ENCODE data around the gene COL4A2.

COL4A2 gene

GRCh38 chr13:110405597-110406450, 98.7 kb downstream of the COL4A2 start:
- no peak for DNase-seq

GRCh38 chr13:110407021-110407420, 99.9 kb downstream of the COL4A2 start:
- no peak for DNase-seq

- DNase-seq, result no peak
Observed at GRCh38 chr13:110407531-110407930, 100.4 kb downstream of the COL4A2 start.

GRCh38 chr13:110408286-110408685, 101.2 kb downstream of the COL4A2 start:
- DNase-seq, result no peak

- DNase-seq, result no peak
Observed at GRCh38 chr13:110409581-110409992, 102.5 kb downstream of the COL4A2 start.

- no peak for DNase-seq
Observed at GRCh38 chr13:110410000-110410399, 102.9 kb downstream of the COL4A2 start.

- no peak for DNase-seq
Observed at GRCh38 chr13:110410936-110411687, 104.0 kb downstream of the COL4A2 start.

GRCh38 chr13:110411688-110412059, 104.6 kb downstream of the COL4A2 start:
- DNase-seq, result no peak

GRCh38 chr13:110412132-110412914, 105.2 kb downstream of the COL4A2 start:
- peak; percentile 55 for DNase-seq

GRCh38 chr13:110413016-110413675, 106.1 kb downstream of the COL4A2 start:
- no peak for DNase-seq

- no peak for DNase-seq
Observed at GRCh38 chr13:110413676-110414040, 106.6 kb downstream of the COL4A2 start.

GRCh38 chr13:110414283-110414682, 107.2 kb downstream of the COL4A2 start:
- DNase-seq, result no peak

- no peak for DNase-seq
Observed at GRCh38 chr13:110414931-110415330, 107.8 kb downstream of the COL4A2 start.

GRCh38 chr13:110415669-110416068, 108.6 kb downstream of the COL4A2 start:
- no peak for DNase-seq

GRCh38 chr13:110416131-110417025, 109.3 kb downstream of the COL4A2 start:
- no peak for DNase-seq

- DNase-seq, result no peak
Observed at GRCh38 chr13:110418944-110419343, 111.9 kb downstream of the COL4A2 start.

GRCh38 chr13:110419381-110419791, 112.3 kb downstream of the COL4A2 start:
- DNase-seq, result no peak

- no peak for DNase-seq
Observed at GRCh38 chr13:110419946-110420345, 112.9 kb downstream of the COL4A2 start.

GRCh38 chr13:110420626-110421025, 113.5 kb downstream of the COL4A2 start:
- no peak for DNase-seq

- no peak for DNase-seq
Observed at GRCh38 chr13:110421061-110421460, 114.0 kb downstream of the COL4A2 start.

GRCh38 chr13:110421696-110422385, 114.8 kb downstream of the COL4A2 start:
- no peak for DNase-seq
